Body of pancreas (tissue), 4 donors: ENCODE measurements around the gene SCP2.

Experiments
- POLR2A ChIP-seq, 3 donors: fragments of 450-650 bp; IDR thresholded peaks; one replicate each; pipeline ENCODE4 v1.6.1; 2016; ENCODE audit warnings: antibody characterized with exemption in 3 of 3, mild to moderate bottlenecking in 2 of 3
- TF ChIP-seq, protein P1 (sequence below), 7 experiments: fragments of 450-650 bp in 4 of 7; fragments of 200-600 bp in 3 of 7; sonication (generic) in 3 of 7; IDR thresholded peaks; one replicate each; pipeline ENCODE4 v1.5.1; 2016 to 2019; ENCODE audit warnings: antibody characterized with exemption in 7 of 7

DNA sequence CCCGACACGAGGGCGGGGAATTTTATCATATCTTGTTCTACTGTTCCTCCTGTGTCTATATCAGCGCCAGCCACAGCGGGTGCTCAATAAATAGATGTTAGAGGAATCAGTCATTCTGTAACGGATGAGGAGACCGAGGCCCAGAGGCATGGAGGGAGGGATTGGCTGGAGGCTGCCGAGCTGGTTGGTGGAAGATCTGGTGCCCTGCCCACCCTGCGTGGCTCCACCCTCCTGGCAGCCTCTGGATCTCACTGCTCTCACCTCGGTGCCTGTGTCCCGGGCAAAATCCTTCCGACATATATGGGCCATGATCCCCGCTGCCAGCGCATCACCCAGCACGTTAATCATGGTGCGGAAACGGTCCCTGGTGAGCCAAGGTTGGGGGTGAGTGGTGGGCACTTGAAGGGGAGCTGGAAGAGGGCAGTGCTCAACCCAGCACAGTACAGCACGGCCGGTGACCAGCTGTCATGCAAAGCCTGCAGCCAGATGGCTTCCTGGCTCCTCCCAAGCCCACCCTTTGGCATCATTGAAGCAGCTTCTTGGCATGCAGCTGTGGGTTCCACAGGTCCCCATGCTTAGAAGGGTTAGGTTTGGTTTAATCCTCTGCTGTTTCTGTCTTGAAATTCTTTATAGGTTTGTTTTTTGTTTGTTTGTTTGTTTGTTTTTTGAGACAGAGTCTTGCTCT is 161.7 kb downstream of the SCP2 start:
- no peak for TF ChIP-seq POLR2A (IDR thresholded peaks at IDR 0.05)
- TF ChIP-seq, protein P1, sequence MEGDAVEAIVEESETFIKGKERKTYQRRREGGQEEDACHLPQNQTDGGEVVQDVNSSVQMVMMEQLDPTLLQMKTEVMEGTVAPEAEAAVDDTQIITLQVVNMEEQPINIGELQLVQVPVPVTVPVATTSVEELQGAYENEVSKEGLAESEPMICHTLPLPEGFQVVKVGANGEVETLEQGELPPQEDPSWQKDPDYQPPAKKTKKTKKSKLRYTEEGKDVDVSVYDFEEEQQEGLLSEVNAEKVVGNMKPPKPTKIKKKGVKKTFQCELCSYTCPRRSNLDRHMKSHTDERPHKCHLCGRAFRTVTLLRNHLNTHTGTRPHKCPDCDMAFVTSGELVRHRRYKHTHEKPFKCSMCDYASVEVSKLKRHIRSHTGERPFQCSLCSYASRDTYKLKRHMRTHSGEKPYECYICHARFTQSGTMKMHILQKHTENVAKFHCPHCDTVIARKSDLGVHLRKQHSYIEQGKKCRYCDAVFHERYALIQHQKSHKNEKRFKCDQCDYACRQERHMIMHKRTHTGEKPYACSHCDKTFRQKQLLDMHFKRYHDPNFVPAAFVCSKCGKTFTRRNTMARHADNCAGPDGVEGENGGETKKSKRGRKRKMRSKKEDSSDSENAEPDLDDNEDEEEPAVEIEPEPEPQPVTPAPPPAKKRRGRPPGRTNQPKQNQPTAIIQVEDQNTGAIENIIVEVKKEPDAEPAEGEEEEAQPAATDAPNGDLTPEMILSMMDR (IDR thresholded peaks at IDR 0.05) = no peak
